HepG2 (cell line): ENCODE results near the gene CST3. TPM values are rescaled to one million over a fixed set of nuclear protein-coding genes. Genes with fewer than 3 reads are reported as not detected.

Source experiments
- BHLHE40 ChIP-seq: IDR thresholded peaks from 2 replicates; pipeline ENCODE4 v1.6.1; 2011; ENCODE audit warnings: low read length, improper control_type of control experiment
- EP300 ChIP-seq, 3 experiments: sonication (generic) in 1 of 3; formaldehyde crosslinking in 1 of 3; IDR thresholded peaks; 2 replicates each; pipeline versions ENCODE4 v1.5.1 to v1.6.1; 2011 to 2020; ENCODE audit warnings: low read depth in 2 of 3, low read length in 2 of 3, borderline replicate concordance in 1 of 3, improper control_type of control experiment in 1 of 3, mild to moderate bottlenecking in 1 of 3, missing genetic modification reagents in 1 of 3, moderate library complexity in 1 of 3
- FLYWCH1 ChIP-seq: sonication (generic); formaldehyde crosslinking; IDR thresholded peaks from 2 replicates; pipeline ENCODE4 v1.8.1; 2023; ENCODE audit warnings: mild to moderate bottlenecking, missing genetic modification reagents
- GABPB1 ChIP-seq: IDR thresholded peaks from 2 replicates; pipeline ENCODE4 v1.6.1; 2016; ENCODE audit warnings: mild to moderate bottlenecking, missing genetic modification reagents, moderate library complexity, missing compliant biosample characterization
- KDM6A ChIP-seq: IDR thresholded peaks from 2 replicates; pipeline ENCODE4 v1.6.1; 2016; ENCODE audit warnings: low read depth
- MEIS2 ChIP-seq: sonication (generic); formaldehyde crosslinking; IDR thresholded peaks from 2 replicates; pipeline ENCODE4 v1.9.0; 2021; ENCODE audit warnings: mild to moderate bottlenecking, missing genetic modification reagents
- NRL ChIP-seq: sonication (generic); formaldehyde crosslinking; IDR thresholded peaks from 2 replicates; pipeline ENCODE4 v1.5.0; 2020; ENCODE audit warnings: missing genetic modification reagents, mild to moderate bottlenecking, moderate library complexity, borderline replicate concordance
- POGZ ChIP-seq: sonication (generic); formaldehyde crosslinking; IDR thresholded peaks from 2 replicates; pipeline ENCODE4 v1.4.0; 2020; ENCODE audit warnings: mild to moderate bottlenecking, missing genetic modification reagents
- POLR2G ChIP-seq: fragments of 200-400 bp; formaldehyde crosslinking; IDR thresholded peaks from 2 replicates; pipeline ENCODE4 v1.6.1; 2018; ENCODE audit warnings: mild to moderate bottlenecking, low read depth, low read length, moderate library complexity
- RARA ChIP-seq: IDR thresholded peaks from 2 replicates; pipeline ENCODE4 v1.6.1; 2016; ENCODE audit warnings: missing genetic modification reagents, missing compliant biosample characterization
- SALL1 ChIP-seq: sonication (generic); formaldehyde crosslinking; IDR thresholded peaks from 2 replicates; pipeline ENCODE4 v1.8.0; 2022; ENCODE audit warnings: mild to moderate bottlenecking, missing genetic modification reagents
- SIX4 ChIP-seq: sonication (generic); formaldehyde crosslinking; IDR thresholded peaks from 2 replicates; pipeline ENCODE4 v1.4.0; 2020; ENCODE audit warnings: missing genetic modification reagents
- TAF1 ChIP-seq: sonication (generic); formaldehyde crosslinking; IDR thresholded peaks from 2 replicates; pipeline ENCODE4 v1.4.0; 2020; ENCODE audit warnings: missing genetic modification reagents
- ZNF101 ChIP-seq: sonication (generic); formaldehyde crosslinking; IDR thresholded peaks from 2 replicates; pipeline ENCODE4 v1.4.0; 2020; ENCODE audit warnings: mild to moderate bottlenecking, low read depth, missing genetic modification reagents, borderline replicate concordance
- ZNF205 ChIP-seq: IDR thresholded peaks from 2 replicates; pipeline ENCODE4 v1.6.1; 2018; ENCODE audit warnings: missing biosample characterization, missing genetic modification reagents
- ZNF430 ChIP-seq: sonication (generic); formaldehyde crosslinking; IDR thresholded peaks from 2 replicates; pipeline ENCODE4 v1.9.0; 2021; ENCODE audit warnings: mild to moderate bottlenecking, missing genetic modification reagents
- ZNF543 ChIP-seq: sonication (generic); formaldehyde crosslinking; IDR thresholded peaks from 2 replicates; pipeline ENCODE4 v1.4.0; 2020; ENCODE audit warnings: mild to moderate bottlenecking, missing genetic modification reagents
- ZNF761 ChIP-seq: sonication (generic); formaldehyde crosslinking; conservative IDR thresholded peaks from 2 replicates; pipeline ENCODE4 v1.4.0; 2020; ENCODE audit warnings: mild to moderate bottlenecking, missing genetic modification reagents
- polyA plus RNA-seq, 8 experiments: library from polyadenylated mRNA; depleted of rRNA in 3 of 8; stranded (reverse) in 7 of 8; unstranded in 1 of 8; fragments of >200 nt; fragmentation: Illumina TruSeq in 4 of 8; extraction: Trizol in 4 of 8; gene quantifications; 2 replicates each; pipeline versions ENCODE4 v1.2.1 to v1.2.3, GENCODE V29; 2011 to 2016; ENCODE audit warnings: low read depth in 4 of 8, missing spikeins in 1 of 8, mixed read lengths in 1 of 8; ENCODE audit not compliant: insufficient read depth in 1 of 8
- total RNA-seq, 5 experiments: library from RNA; depleted of rRNA; stranded (reverse); fragments of >200 nt; fragmentation: Illumina TruSeq; extraction: Trizol; gene quantifications; 2 replicates each; pipeline ENCODE4 v1.2.3, GENCODE V29; 2016; ENCODE audit warnings: low read depth in 1 of 5
- TF ChIP-seq, protein P1 (sequence below), 2 experiments: IDR thresholded peaks; 2 replicates each; pipeline ENCODE4 v1.6.1; 2011 to 2012; ENCODE audit warnings: low read length in 2 of 2, borderline replicate concordance in 1 of 2, low read depth in 1 of 2, mild to moderate bottlenecking in 1 of 2, moderate library complexity in 1 of 2
- TF ChIP-seq, protein P2 (sequence below): sonication (generic); formaldehyde crosslinking; IDR thresholded peaks from 2 replicates; pipeline ENCODE4 v1.4.0; 2020; ENCODE audit warnings: missing genetic modification reagents, borderline replicate concordance
- TF ChIP-seq, protein P3 (sequence below): IDR thresholded peaks from 2 replicates; pipeline ENCODE4 v1.6.1; 2016; ENCODE audit warnings: mild to moderate bottlenecking

Gene CST3
- total and polyA plus RNA-seq, 2 of the 13 experiments (the other 11 are each of a cell fraction or from before 2014, with no cell fraction given): 690 to 1,005 TPM

DNA sequence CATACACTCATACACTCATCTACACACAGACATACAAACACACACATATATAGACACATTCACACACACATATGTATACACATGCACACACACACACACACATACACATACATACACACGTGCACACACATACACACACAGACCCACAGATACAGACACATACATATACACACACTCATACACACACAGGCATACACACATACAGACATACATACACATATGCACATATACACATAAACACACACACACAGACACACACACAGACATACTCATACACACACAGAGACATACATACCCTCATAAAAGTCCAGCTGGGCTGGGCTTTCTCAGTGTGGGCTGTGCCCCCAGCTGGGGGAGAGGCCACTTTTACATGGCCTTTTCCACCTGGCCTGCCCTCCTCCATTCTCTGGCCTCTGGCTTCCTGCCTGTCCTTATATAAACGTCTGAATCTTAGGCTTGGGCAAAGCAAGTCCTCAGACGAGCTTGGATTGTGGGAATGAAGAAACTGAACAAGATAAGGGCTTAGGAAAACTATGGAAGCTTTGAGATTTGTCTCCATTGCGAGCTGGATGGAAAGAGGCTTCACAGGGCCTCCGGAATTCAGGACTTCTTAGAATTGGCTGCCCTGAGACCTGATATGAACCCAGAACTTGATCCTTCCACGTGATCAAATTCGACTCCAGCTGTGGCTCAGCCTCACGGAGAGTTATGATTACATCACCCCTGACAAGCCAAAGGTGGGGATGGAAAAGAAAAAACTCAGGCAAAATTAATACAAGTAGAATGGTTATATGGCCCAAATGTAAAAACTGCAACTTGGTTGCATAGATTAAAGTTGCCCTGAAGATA is 22.5 kb upstream of the CST3 start (continued):
- TF ChIP-seq, protein P1, sequence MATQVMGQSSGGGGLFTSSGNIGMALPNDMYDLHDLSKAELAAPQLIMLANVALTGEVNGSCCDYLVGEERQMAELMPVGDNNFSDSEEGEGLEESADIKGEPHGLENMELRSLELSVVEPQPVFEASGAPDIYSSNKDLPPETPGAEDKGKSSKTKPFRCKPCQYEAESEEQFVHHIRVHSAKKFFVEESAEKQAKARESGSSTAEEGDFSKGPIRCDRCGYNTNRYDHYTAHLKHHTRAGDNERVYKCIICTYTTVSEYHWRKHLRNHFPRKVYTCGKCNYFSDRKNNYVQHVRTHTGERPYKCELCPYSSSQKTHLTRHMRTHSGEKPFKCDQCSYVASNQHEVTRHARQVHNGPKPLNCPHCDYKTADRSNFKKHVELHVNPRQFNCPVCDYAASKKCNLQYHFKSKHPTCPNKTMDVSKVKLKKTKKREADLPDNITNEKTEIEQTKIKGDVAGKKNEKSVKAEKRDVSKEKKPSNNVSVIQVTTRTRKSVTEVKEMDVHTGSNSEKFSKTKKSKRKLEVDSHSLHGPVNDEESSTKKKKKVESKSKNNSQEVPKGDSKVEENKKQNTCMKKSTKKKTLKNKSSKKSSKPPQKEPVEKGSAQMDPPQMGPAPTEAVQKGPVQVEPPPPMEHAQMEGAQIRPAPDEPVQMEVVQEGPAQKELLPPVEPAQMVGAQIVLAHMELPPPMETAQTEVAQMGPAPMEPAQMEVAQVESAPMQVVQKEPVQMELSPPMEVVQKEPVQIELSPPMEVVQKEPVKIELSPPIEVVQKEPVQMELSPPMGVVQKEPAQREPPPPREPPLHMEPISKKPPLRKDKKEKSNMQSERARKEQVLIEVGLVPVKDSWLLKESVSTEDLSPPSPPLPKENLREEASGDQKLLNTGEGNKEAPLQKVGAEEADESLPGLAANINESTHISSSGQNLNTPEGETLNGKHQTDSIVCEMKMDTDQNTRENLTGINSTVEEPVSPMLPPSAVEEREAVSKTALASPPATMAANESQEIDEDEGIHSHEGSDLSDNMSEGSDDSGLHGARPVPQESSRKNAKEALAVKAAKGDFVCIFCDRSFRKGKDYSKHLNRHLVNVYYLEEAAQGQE (IDR thresholded peaks at IDR 0.05; ENCODE audit: borderline replicate concordance in 1 of 2, low read depth in 1 of 2, low read length in 2 of 2): no peak
- TF ChIP-seq ZNF430 (peak; percentile 58; the same call in 1 of the 2 replicates), POLR2G (0 out of 2 replicates have a peak, but pooled peaks have one; percentile 72), BHLHE40 (peak; percentile 47; the same call in 1 of the 2 replicates), SIX4 (CRISPR knock-in tag) (peak; percentile 69; the same call in 1 of the 2 replicates), MEIS2 (CRISPR knock-in tag) (0 out of 2 replicates have a peak, but pooled peaks have one; percentile 30), NRL (CRISPR knock-in tag) (no peak), ZNF101 (0 out of 2 replicates have a peak, but pooled peaks have one; percentile 44), ZNF205 (CRISPR knock-in tag) (no peak), FLYWCH1 (CRISPR knock-in tag) (no peak), ZNF761 (CRISPR knock-in tag) (peak; percentile 49; the same call in 1 of the 2 replicates), GABPB1 (CRISPR knock-in tag) (peak; percentile 14), ZNF543 (CRISPR knock-in tag) (peak; percentile 35; the same call in 1 of the 2 replicates), POGZ (CRISPR knock-in tag) (0 out of 2 replicates have a peak, but pooled peaks have one; percentile 43), SALL1 (CRISPR knock-in tag) (peak; percentile 40; the same call in 1 of the 2 replicates), TAF1 (peak; percentile 2; the same call in 1 of the 2 replicates), KDM6A (no peak), RARA (peak; percentile 31; the same call in 1 of the 2 replicates), EP300 (IDR thresholded peaks at IDR 0.05; ENCODE audit: low read depth in 2 of 2, low read length in 2 of 2) (peak in 1 of 2 experiments; percentile 31; a peak in 1 of 4 replicates), EP300 (CRISPR knock-in tag; IDR thresholded peaks at IDR 0.05; ENCODE audit: borderline replicate concordance) (no peak)
- TF ChIP-seq, protein P2, sequence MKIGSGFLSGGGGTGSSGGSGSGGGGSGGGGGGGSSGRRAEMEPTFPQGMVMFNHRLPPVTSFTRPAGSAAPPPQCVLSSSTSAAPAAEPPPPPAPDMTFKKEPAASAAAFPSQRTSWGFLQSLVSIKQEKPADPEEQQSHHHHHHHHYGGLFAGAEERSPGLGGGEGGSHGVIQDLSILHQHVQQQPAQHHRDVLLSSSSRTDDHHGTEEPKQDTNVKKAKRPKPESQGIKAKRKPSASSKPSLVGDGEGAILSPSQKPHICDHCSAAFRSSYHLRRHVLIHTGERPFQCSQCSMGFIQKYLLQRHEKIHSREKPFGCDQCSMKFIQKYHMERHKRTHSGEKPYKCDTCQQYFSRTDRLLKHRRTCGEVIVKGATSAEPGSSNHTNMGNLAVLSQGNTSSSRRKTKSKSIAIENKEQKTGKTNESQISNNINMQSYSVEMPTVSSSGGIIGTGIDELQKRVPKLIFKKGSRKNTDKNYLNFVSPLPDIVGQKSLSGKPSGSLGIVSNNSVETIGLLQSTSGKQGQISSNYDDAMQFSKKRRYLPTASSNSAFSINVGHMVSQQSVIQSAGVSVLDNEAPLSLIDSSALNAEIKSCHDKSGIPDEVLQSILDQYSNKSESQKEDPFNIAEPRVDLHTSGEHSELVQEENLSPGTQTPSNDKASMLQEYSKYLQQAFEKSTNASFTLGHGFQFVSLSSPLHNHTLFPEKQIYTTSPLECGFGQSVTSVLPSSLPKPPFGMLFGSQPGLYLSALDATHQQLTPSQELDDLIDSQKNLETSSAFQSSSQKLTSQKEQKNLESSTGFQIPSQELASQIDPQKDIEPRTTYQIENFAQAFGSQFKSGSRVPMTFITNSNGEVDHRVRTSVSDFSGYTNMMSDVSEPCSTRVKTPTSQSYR: peak; percentile 4; the same call in 1 of the 2 replicates
- TF ChIP-seq, protein P3, sequence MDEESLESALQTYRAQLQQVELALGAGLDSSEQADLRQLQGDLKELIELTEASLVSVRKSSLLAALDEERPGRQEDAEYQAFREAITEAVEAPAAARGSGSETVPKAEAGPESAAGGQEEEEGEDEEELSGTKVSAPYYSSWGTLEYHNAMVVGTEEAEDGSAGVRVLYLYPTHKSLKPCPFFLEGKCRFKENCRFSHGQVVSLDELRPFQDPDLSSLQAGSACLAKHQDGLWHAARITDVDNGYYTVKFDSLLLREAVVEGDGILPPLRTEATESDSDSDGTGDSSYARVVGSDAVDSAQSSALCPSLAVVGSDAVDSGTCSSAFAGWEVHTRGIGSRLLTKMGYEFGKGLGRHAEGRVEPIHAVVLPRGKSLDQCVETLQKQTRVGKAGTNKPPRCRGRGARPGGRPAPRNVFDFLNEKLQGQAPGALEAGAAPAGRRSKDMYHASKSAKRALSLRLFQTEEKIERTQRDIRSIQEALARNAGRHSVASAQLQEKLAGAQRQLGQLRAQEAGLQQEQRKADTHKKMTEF (CRISPR knock-in tag): peak; percentile 41; the same call in 1 of the 2 replicates
